ENCODE results near the gene GALNT14. TPM values are rescaled to one million over a fixed set of nuclear protein-coding genes. Genes with fewer than 3 reads are reported as not detected.

The GALNT14 gene
- total and polyA plus RNA-seq, 2 of the 13 experiments (the other 11 are each of a cell fraction or from before 2014, with no cell fraction given): not detected

DNA sequence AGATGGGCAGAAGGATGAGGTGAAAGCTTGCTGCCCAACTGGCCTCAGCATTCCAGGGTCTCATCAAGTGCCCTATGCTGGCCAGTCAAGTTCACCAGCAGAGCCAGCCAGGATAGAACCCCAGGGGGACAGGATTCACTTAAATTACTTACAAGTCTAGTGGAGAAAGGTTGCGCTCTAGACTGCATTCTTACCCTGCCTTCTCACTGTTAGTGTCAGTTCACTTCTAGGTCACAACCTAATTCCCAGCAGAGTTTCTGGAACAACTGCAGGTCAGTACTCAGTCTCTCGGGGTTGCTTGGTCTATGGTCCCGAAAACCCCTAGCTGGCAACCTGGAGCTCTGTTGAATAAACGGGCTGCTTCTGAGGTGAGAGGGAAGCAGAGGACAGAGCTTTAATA lies 32.9 kb upstream of the GALNT14 start (continued):
- TF ChIP-seq ZSCAN29 (CRISPR knock-in tag; conservative IDR thresholded peaks at IDR 0.05) (no peak), PAX8 (CRISPR knock-in tag; IDR thresholded peaks at IDR 0.05; ENCODE audit: borderline replicate concordance) (no peak), ZNF33A (CRISPR knock-in tag; IDR thresholded peaks at IDR 0.05; ENCODE audit: borderline replicate concordance) (no peak), ZNF790 (CRISPR knock-in tag; IDR thresholded peaks at IDR 0.05; ENCODE audit: borderline replicate concordance) (no peak), MBD4 (IDR thresholded peaks at IDR 0.05; ENCODE audit: borderline replicate concordance, low read length) (no peak)
- TF ChIP-seq, protein P1, sequence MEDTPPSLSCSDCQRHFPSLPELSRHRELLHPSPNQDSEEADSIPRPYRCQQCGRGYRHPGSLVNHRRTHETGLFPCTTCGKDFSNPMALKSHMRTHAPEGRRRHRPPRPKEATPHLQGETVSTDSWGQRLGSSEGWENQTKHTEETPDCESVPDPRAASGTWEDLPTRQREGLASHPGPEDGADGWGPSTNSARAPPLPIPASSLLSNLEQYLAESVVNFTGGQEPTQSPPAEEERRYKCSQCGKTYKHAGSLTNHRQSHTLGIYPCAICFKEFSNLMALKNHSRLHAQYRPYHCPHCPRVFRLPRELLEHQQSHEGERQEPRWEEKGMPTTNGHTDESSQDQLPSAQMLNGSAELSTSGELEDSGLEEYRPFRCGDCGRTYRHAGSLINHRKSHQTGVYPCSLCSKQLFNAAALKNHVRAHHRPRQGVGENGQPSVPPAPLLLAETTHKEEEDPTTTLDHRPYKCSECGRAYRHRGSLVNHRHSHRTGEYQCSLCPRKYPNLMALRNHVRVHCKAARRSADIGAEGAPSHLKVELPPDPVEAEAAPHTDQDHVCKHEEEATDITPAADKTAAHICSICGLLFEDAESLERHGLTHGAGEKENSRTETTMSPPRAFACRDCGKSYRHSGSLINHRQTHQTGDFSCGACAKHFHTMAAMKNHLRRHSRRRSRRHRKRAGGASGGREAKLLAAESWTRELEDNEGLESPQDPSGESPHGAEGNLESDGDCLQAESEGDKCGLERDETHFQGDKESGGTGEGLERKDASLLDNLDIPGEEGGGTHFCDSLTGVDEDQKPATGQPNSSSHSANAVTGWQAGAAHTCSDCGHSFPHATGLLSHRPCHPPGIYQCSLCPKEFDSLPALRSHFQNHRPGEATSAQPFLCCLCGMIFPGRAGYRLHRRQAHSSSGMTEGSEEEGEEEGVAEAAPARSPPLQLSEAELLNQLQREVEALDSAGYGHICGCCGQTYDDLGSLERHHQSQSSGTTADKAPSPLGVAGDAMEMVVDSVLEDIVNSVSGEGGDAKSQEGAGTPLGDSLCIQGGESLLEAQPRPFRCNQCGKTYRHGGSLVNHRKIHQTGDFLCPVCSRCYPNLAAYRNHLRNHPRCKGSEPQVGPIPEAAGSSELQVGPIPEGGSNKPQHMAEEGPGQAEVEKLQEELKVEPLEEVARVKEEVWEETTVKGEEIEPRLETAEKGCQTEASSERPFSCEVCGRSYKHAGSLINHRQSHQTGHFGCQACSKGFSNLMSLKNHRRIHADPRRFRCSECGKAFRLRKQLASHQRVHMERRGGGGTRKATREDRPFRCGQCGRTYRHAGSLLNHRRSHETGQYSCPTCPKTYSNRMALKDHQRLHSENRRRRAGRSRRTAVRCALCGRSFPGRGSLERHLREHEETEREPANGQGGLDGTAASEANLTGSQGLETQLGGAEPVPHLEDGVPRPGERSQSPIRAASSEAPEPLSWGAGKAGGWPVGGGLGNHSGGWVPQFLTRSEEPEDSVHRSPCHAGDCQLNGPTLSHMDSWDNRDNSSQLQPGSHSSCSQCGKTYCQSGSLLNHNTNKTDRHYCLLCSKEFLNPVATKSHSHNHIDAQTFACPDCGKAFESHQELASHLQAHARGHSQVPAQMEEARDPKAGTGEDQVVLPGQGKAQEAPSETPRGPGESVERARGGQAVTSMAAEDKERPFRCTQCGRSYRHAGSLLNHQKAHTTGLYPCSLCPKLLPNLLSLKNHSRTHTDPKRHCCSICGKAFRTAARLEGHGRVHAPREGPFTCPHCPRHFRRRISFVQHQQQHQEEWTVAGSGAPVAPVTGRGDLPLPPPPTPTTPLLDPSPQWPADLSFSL (CRISPR knock-in tag; IDR thresholded peaks at IDR 0.05): no peak
- TF ChIP-seq, protein P2, sequence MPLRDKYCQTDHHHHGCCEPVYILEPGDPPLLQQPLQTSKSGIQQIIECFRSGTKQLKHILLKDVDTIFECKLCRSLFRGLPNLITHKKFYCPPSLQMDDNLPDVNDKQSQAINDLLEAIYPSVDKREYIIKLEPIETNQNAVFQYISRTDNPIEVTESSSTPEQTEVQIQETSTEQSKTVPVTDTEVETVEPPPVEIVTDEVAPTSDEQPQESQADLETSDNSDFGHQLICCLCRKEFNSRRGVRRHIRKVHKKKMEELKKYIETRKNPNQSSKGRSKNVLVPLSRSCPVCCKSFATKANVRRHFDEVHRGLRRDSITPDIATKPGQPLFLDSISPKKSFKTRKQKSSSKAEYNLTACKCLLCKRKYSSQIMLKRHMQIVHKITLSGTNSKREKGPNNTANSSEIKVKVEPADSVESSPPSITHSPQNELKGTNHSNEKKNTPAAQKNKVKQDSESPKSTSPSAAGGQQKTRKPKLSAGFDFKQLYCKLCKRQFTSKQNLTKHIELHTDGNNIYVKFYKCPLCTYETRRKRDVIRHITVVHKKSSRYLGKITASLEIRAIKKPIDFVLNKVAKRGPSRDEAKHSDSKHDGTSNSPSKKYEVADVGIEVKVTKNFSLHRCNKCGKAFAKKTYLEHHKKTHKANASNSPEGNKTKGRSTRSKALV (CRISPR knock-in tag; IDR thresholded peaks at IDR 0.05): no peak
